MG63 (cell line): ENCODE results near the gene WNT4. TPM values are rescaled to one million over a fixed set of nuclear protein-coding genes. Genes with fewer than 3 reads are reported as not detected.

Experiments used
- DNase-seq: peaks from one replicate; pipeline ENCODE4 v3.0.0-alpha.2; 2020
- H3K27me3 ChIP-seq: fragments of 250-450 bp; sonication (Bioruptor Pico); 2 replicates; pipeline ENCODE4 v1.5.1; 2020; ENCODE audit warnings: mild to moderate bottlenecking, moderate library complexity
- H3K36me3 ChIP-seq: fragments of 250-450 bp; sonication (Bioruptor Pico); 2 replicates; pipeline ENCODE4 v1.5.1; 2020; ENCODE audit warnings: mild to moderate bottlenecking, moderate library complexity
- H3K4me3 ChIP-seq: fragments of 250-450 bp; sonication (Bioruptor Pico); 2 replicates; pipeline ENCODE4 v1.5.1; 2020; ENCODE audit warnings: mild to moderate bottlenecking, moderate library complexity
- H3K9me3 ChIP-seq: fragments of 250-450 bp; sonication (Bioruptor Pico); 2 replicates; pipeline ENCODE4 v1.5.1; 2020; ENCODE audit warnings: mild to moderate bottlenecking, moderate library complexity
- total RNA-seq: library from RNA; depleted of rRNA; stranded (reverse); fragments of >200 nt; shearing (Covaris generic); gene quantifications from 2 replicates; pipeline ENCODE4 v1.2.3, GENCODE V29; 2014; ENCODE audit warnings: low replicate concordance

Gene WNT4
- total RNA-seq, 1 experiment from 2014 or later = not detected

- no peaks in the 10 kb centered on the region for H3K27me3 ChIP-seq
- no peak for DNase-seq
Measured at GRCh38 chr1:22169816-22170215, 26.9 kb upstream of the WNT4 start.

GRCh38 chr1:22168412-22168973 is 25.6 kb upstream of the WNT4 start:
- DNase-seq = no peak
- H3K9me3 ChIP-seq = no peaks in the 10 kb centered on the region
- no peak overlapping the region for H3K4me3 ChIP-seq
- no peaks in the 10 kb centered on the region for H3K36me3 ChIP-seq
- H3K27me3 ChIP-seq = no peaks in the 10 kb centered on the region

More at GRCh38 chr1:22169816-22170215, 26.9 kb upstream of the WNT4 start:
- no peaks in the 10 kb centered on the region for H3K9me3 ChIP-seq
- no peak overlapping the region for H3K4me3 ChIP-seq
- no peaks in the 10 kb centered on the region for H3K36me3 ChIP-seq

GRCh38 chr1:22166439-22166838 is 23.5 kb upstream of the WNT4 start:
- Histone ChIP-seq H3K27me3 (no peaks in the 10 kb centered on the region), H3K4me3 (no peak overlapping the region), H3K9me3 (no peaks in the 10 kb centered on the region), H3K36me3 (no peaks in the 10 kb centered on the region)
- no peak for DNase-seq

- H3K4me3 ChIP-seq = no peak overlapping the region
- no peaks in the 10 kb centered on the region for H3K27me3 ChIP-seq
- no peak for DNase-seq
- no peaks in the 10 kb centered on the region for H3K9me3 ChIP-seq
- no peaks in the 10 kb centered on the region for H3K36me3 ChIP-seq
Measured at GRCh38 chr1:22164841-22165808, 22.2 kb upstream of the WNT4 start.

- H3K36me3 ChIP-seq = no peaks in the 10 kb centered on the region
- no peaks in the 10 kb centered on the region for H3K9me3 ChIP-seq
- DNase-seq = no peak
- no peak overlapping the region for H3K4me3 ChIP-seq
- H3K27me3 ChIP-seq = no peaks in the 10 kb centered on the region
Measured at GRCh38 chr1:22163564-22163963, 20.7 kb upstream of the WNT4 start.

- Histone ChIP-seq H3K36me3 (no peaks in the 10 kb centered on the region), H3K27me3 (no peaks in the 10 kb centered on the region), H3K4me3 (no peak overlapping the region), H3K9me3 (no peaks in the 10 kb centered on the region)
- DNase-seq = no peak
Measured at GRCh38 chr1:22163137-22163536, 20.2 kb upstream of the WNT4 start.

- Histone ChIP-seq H3K27me3 (no peaks in the 10 kb centered on the region), H3K36me3 (no peaks in the 10 kb centered on the region)
- DNase-seq = no peak
Measured at GRCh38 chr1:22159891-22160290, 17.0 kb upstream of the WNT4 start.

GRCh38 chr1:22158654-22159053 is 15.8 kb upstream of the WNT4 start:
- H3K27me3 ChIP-seq = no peaks in the 10 kb centered on the region
- no peak for DNase-seq
- H3K4me3 ChIP-seq = no peak overlapping the region
- H3K36me3 ChIP-seq = no peaks in the 10 kb centered on the region
- no peaks in the 10 kb centered on the region for H3K9me3 ChIP-seq

More at GRCh38 chr1:22159891-22160290, 17.0 kb upstream of the WNT4 start:
- Histone ChIP-seq H3K4me3 (no peak overlapping the region), H3K9me3 (no peaks in the 10 kb centered on the region)

- H3K36me3 ChIP-seq = no peaks in the 10 kb centered on the region
- no peak overlapping the region for H3K4me3 ChIP-seq
- no peaks in the 10 kb centered on the region for H3K27me3 ChIP-seq
- no peak for DNase-seq
- no peaks in the 10 kb centered on the region for H3K9me3 ChIP-seq
Measured at GRCh38 chr1:22157359-22157966, 14.6 kb upstream of the WNT4 start.

- no peak for DNase-seq
- Histone ChIP-seq H3K27me3 (no peaks in the 10 kb centered on the region), H3K9me3 (no peaks in the 10 kb centered on the region), H3K36me3 (no peaks in the 10 kb centered on the region), H3K4me3 (no peak overlapping the region)
Measured at GRCh38 chr1:22155517-22155916, 12.6 kb upstream of the WNT4 start.

GRCh38 chr1:22154626-22155025 is 11.7 kb upstream of the WNT4 start:
- H3K9me3 ChIP-seq = no peaks in the 10 kb centered on the region
- H3K27me3 ChIP-seq = no peaks in the 10 kb centered on the region
- no peaks in the 10 kb centered on the region for H3K36me3 ChIP-seq
- no peak for DNase-seq
- H3K4me3 ChIP-seq = no peak overlapping the region

- Histone ChIP-seq H3K27me3 (no peaks in the 10 kb centered on the region), H3K9me3 (no peaks in the 10 kb centered on the region), H3K4me3 (no peak overlapping the region), H3K36me3 (no peaks in the 10 kb centered on the region)
- DNase-seq = no peak
Measured at GRCh38 chr1:22153660-22154437, 11.0 kb upstream of the WNT4 start.

GRCh38 chr1:22150923-22151322 is 8.0 kb upstream of the WNT4 start:
- DNase-seq = no peak
- Histone ChIP-seq H3K4me3 (no peak overlapping the region), H3K36me3 (no peaks in the 10 kb centered on the region), H3K9me3 (no peaks in the 10 kb centered on the region), H3K27me3 (no peaks in the 10 kb centered on the region; the same call in 1 of the 2 replicates)

- no peaks in the 10 kb centered on the region for H3K36me3 ChIP-seq
- H3K9me3 ChIP-seq = no peaks in the 10 kb centered on the region
- H3K4me3 ChIP-seq = no peak overlapping the region; the same call in 1 of the 2 replicates
- peaks cover 13% of the 10 kb centered on the region for H3K27me3 ChIP-seq
- DNase-seq = peak; percentile 30
Measured at GRCh38 chr1:22142315-22143064, 407 bp downstream of the WNT4 start.

GRCh38 chr1:22141554-22142314 is 1.2 kb downstream of the WNT4 start:
- no peak for DNase-seq
- H3K4me3 ChIP-seq = no peak overlapping the region
- H3K36me3 ChIP-seq = no peaks in the 10 kb centered on the region
- H3K9me3 ChIP-seq = no peaks in the 10 kb centered on the region
- peaks cover 13% of the 10 kb centered on the region for H3K27me3 ChIP-seq
